K562 (cell line): ENCODE results near the gene MAP1LC3B2. TPM values are rescaled to one million over a fixed set of nuclear protein-coding genes. Genes with fewer than 3 reads are reported as not detected.
A peak's percentile ranks its signal among the peaks of the same experiment; 100 is the strongest.

Experiments used
- ATF7 ChIP-seq: fragments of 450-650 bp; IDR thresholded peaks from 2 replicates; pipeline ENCODE4 v1.7.1; 2014; ENCODE audit warnings: mild to moderate bottlenecking, moderate library complexity
- C11orf30 ChIP-seq: fragments of 450-650 bp; IDR thresholded peaks from 2 replicates; pipeline ENCODE4 v1.6.1; 2016; ENCODE audit warnings: low read depth, mild to moderate bottlenecking
- DIDO1 ChIP-seq: fragments of 450-650 bp; IDR thresholded peaks from 2 replicates; pipeline ENCODE4 v1.6.1; 2016; ENCODE audit warnings: low read depth, missing biosample characterization, missing genetic modification characterization
- FOXJ3 ChIP-seq: sonication (generic); formaldehyde crosslinking; IDR thresholded peaks from 2 replicates; pipeline ENCODE4 v1.4.0; 2020; ENCODE audit warnings: mild to moderate bottlenecking, missing genetic modification reagents
- GTF3C2 ChIP-seq: IDR thresholded peaks from 3 replicates; pipeline ENCODE4 v1.6.1; 2011; ENCODE audit warnings: borderline replicate concordance, mild to moderate bottlenecking, moderate library complexity; ENCODE audit not compliant: insufficient read length; ENCODE audit errors: extremely low read depth
- KLF10 ChIP-seq: fragments of 250-450 bp; sonication (Bioruptor Pico); IDR thresholded peaks from 2 replicates; pipeline ENCODE4 v1.6.1; 2021; ENCODE audit warnings: matching md5 sums
- L3MBTL2 ChIP-seq: fragments of 450-650 bp; IDR thresholded peaks from 2 replicates; pipeline ENCODE4 v1.6.1; 2016; ENCODE audit warnings: mild to moderate bottlenecking, moderate library complexity
- MEF2A ChIP-seq: IDR thresholded peaks from 2 replicates; pipeline ENCODE4 v1.6.1; 2011; ENCODE audit warnings: low read depth, mild to moderate bottlenecking, low read length, moderate library complexity; ENCODE audit not compliant: control insufficient read depth
- MLLT1 ChIP-seq, 2 experiments: fragments of 450-650 bp; IDR thresholded peaks; 2 replicates each; pipeline ENCODE4 v1.6.1; 2016
- MYNN ChIP-seq, 2 experiments: sonication (generic); formaldehyde crosslinking in 1 of 2; IDR thresholded peaks; 2 replicates each; pipeline versions ENCODE4 v1.5.0 to v1.6.1; 2016 to 2020; ENCODE audit warnings: antibody characterized with exemption in 1 of 2, missing genetic modification reagents in 1 of 2
- NR2C2 ChIP-seq, 2 experiments: fragments of 200-800 bp in 1 of 2; sonication (Bioruptor generic) in 1 of 2; sonication (generic) in 1 of 2; formaldehyde crosslinking in 1 of 2; IDR thresholded peaks; 2 replicates each; pipeline versions ENCODE4 v1.6.1 to v1.8.0; 2016 to 2022; ENCODE audit warnings: mild to moderate bottlenecking in 1 of 2, missing compliant biosample characterization in 1 of 2, missing genetic modification characterization in 1 of 2, missing genetic modification reagents in 1 of 2
- RB1 ChIP-seq: fragments of 450-650 bp; IDR thresholded peaks from 2 replicates; pipeline ENCODE4 v1.6.1; 2017; ENCODE audit warnings: low read depth, mild to moderate bottlenecking
- WHSC1 ChIP-seq: IDR thresholded peaks from one replicate; pipeline ENCODE4 v1.6.1; 2012; ENCODE audit warnings: low read length, control low read depth, inconsistent platforms
- ZNF407 ChIP-seq: fragments of 450-650 bp; IDR thresholded peaks from 2 replicates; pipeline ENCODE4 v1.6.1; 2016; ENCODE audit warnings: low read depth
- polyA plus RNA-seq, 8 experiments: library from polyadenylated mRNA; depleted of rRNA in 4 of 8; stranded (reverse) in 5 of 8; unstranded in 3 of 8; fragments of >200 nt; fragmentation: Nextera tagmentation in 2 of 8; fragmentation: Illumina TruSeq in 1 of 8; extraction: Ambion mirVana in 2 of 8; extraction: Trizol in 1 of 8; gene quantifications; 2 replicates each; pipeline versions ENCODE4 v1.2.1 to v1.2.3, GENCODE V29; 2011 to 2014; ENCODE audit warnings: inconsistent platforms in 1 of 8, missing spikeins in 1 of 8
- total RNA-seq, 7 experiments: library from RNA; depleted of rRNA in 6 of 7; stranded (reverse); fragments of >200 nt in 6 of 7; fragmentation: Illumina TruSeq in 2 of 7; extraction: Trizol in 2 of 7; gene quantifications; 2 replicates each; pipeline versions ENCODE4 v1.2.1 to v1.2.3, GENCODE V29; 2011 to 2021; ENCODE audit warnings: low replicate concordance in 1 of 7

MAP1LC3B2 gene
- total and polyA plus RNA-seq, 9 of the 15 experiments (the other 6 are each of a cell fraction or from before 2014, with no cell fraction given), result 0.53 to 2.8 (median 0.76) TPM; not detected in 2

GRCh38 chr12:116559162-116559935 lies at the start of gene MAP1LC3B2 (continued):
- TF ChIP-seq L3MBTL2 (peak; percentile 78), MLLT1 (IDR thresholded peaks at IDR 0.05) (peak; percentile 39 to 97; a peak in 2 of 4 replicates), ZNF407 (no peak), RB1 (peak; percentile 54; the same call in 1 of the 2 replicates), KLF10 (CRISPR knock-in tag) (no peak), DIDO1 (tag) (peak; percentile 27; the same call in 1 of the 2 replicates), WHSC1 (no peak), C11orf30 (peak; percentile 100), GTF3C2 (no peak), NR2C2 (CRISPR knock-in tag; IDR thresholded peaks at IDR 0.05) (no peak), NR2C2 (tag; IDR thresholded peaks at IDR 0.05) (peak; percentile 79), FOXJ3 (CRISPR knock-in tag) (no peak), MEF2A (no peak), ATF7 (peak; percentile 63), MYNN (IDR thresholded peaks at IDR 0.05) (peak; percentile 96), MYNN (CRISPR knock-in tag; IDR thresholded peaks at IDR 0.05) (no peak)
